AG09309 (cell line): ENCODE data around the gene COPS7A.
"Not testable (repeated sequence)": the region's sequence is repeated elsewhere in the genome, so short reads cannot be mapped to it uniquely, and the experiment has no call there.

Experiments used
- DNase-seq: peaks from one replicate; pipeline ENCODE4 v3.0.0-alpha.2; 2010; ENCODE audit warnings: low read depth
- H3K4me3 ChIP-seq: 2 replicates; pipeline ENCODE4 v1.5.1; 2011; ENCODE audit warnings: mild to moderate bottlenecking, low read depth, low read length, moderate library complexity; ENCODE audit not compliant: control insufficient read depth
- CTCF ChIP-seq: IDR thresholded peaks from 2 replicates; pipeline ENCODE4 v1.5.1; 2011; ENCODE audit warnings: mild to moderate bottlenecking, low read depth, low read length, inconsistent platforms; ENCODE audit not compliant: insufficient read depth, control insufficient read depth; ENCODE audit errors: missing control alignments

Gene COPS7A

GRCh38 chr12:6736754-6737153 is 12.9 kb downstream of the COPS7A start:
- no peak for DNase-seq
- no peak overlapping the region for H3K4me3 ChIP-seq
- no peak for TF ChIP-seq CTCF

- DNase-seq, H3K4me3 ChIP-seq: not testable (repeated sequence)
Observed at GRCh38 chr12:6742080-6742479, 18.2 kb downstream of the COPS7A start.

- DNase-seq, result no peak
- TF ChIP-seq CTCF, result no peak
- no peak overlapping the region for H3K4me3 ChIP-seq
Observed at GRCh38 chr12:6742834-6743233, 19.0 kb downstream of the COPS7A start.

GRCh38 chr12:6743300-6743699 is 19.5 kb downstream of the COPS7A start:
- DNase-seq, H3K4me3 ChIP-seq: not testable (repeated sequence)

GRCh38 chr12:6745741-6746525 is 22.1 kb downstream of the COPS7A start:
- DNase-seq, result no peak
- no peak for TF ChIP-seq CTCF
- H3K4me3 ChIP-seq, result no peak overlapping the region

GRCh38 chr12:6747216-6747615 is 23.4 kb downstream of the COPS7A start:
- no peak overlapping the region for H3K4me3 ChIP-seq
- no peak for TF ChIP-seq CTCF
- no peak for DNase-seq

GRCh38 chr12:6748761-6749160 is 24.9 kb downstream of the COPS7A start:
- TF ChIP-seq CTCF, result no peak

GRCh38 chr12:6750506-6750905 is 26.7 kb downstream of the COPS7A start:
- H3K4me3 ChIP-seq, result no peak overlapping the region
- no peak for TF ChIP-seq CTCF
- no peak for DNase-seq

More at GRCh38 chr12:6748761-6749160, 24.9 kb downstream of the COPS7A start:
- no peak overlapping the region for H3K4me3 ChIP-seq
- DNase-seq, result no peak
